Endothelial cell of umbilical vein (primary cell): ENCODE results near the gene CAMKK2.

Experiments
- CTCF ChIP-seq, 2 donors: IDR thresholded peaks; 1 replicate in 1 of 2; 2 replicates in 1 of 2; pipeline ENCODE4 v1.5.1; 2011; ENCODE audit warnings: low read length in 2 of 2, mild to moderate bottlenecking in 2 of 2, moderate library complexity in 2 of 2, control low read depth in 1 of 2, inconsistent platforms in 1 of 2, low read depth in 1 of 2; ENCODE audit not compliant: insufficient read depth in 1 of 2; ENCODE audit errors: extremely low read depth in 1 of 2
- EZH2 ChIP-seq: IDR thresholded peaks from 2 replicates; pipeline ENCODE4 v1.6.1; 2012; ENCODE audit warnings: borderline replicate concordance, low read depth, mild to moderate bottlenecking, moderate library complexity, low read length, inconsistent platforms; ENCODE audit not compliant: severe bottlenecking
- MAX ChIP-seq: IDR thresholded peaks from 2 replicates; pipeline ENCODE4 v1.6.1; 2011; ENCODE audit not compliant: insufficient read depth, insufficient read length
- MYC ChIP-seq: IDR thresholded peaks from one replicate; pipeline ENCODE4 v1.6.1; 2011; ENCODE audit warnings: mild to moderate bottlenecking, low read depth, low read length
- POLR2AphosphoS5 ChIP-seq: IDR thresholded peaks from 2 replicates; pipeline ENCODE4 v1.6.1; 2012; ENCODE audit warnings: low read depth, mild to moderate bottlenecking, control low read depth, low read length, moderate library complexity; ENCODE audit not compliant: insufficient read depth

GRCh38 chr12:121240484-121241101 lies 55.9 kb downstream of the CAMKK2 start:
- TF ChIP-seq POLR2AphosphoS5 (no peak), CTCF (IDR thresholded peaks at IDR 0.05; ENCODE audit: extremely low read depth in 1 of 2, insufficient read depth in 1 of 2, low read depth in 1 of 2, low read length in 2 of 2) (no peak), MYC (no peak), MAX (no peak), EZH2 (no peak)
